ACHN (cell line): ENCODE results near the gene KLHL41.
"Not testable (repeated sequence)": the region's sequence is repeated elsewhere in the genome, so short reads cannot be mapped to it uniquely, and the experiment has no call there.

Source experiments
- DNase-seq: peaks from one replicate; pipeline ENCODE4 v3.0.0-alpha.2; 2015
- in situ Hi-C: cut with HindIII; loops from 2 replicates; pipeline ENCODE4 v1.10.0; 2017; ENCODE audit warnings: low sequenced_read_pairs, low pct_ligation_motif_present, low pct_unique_long_range_greater_than_20kb

Gene KLHL41

GRCh38 chr2:169562084-169562483, 52.6 kb downstream of the KLHL41 start:
- DNase-seq, in situ Hi-C loops: not testable (repeated sequence)

- DNase-seq: no peak
- in situ Hi-C loops: no loop called here
Measured at GRCh38 chr2:169562519-169562918, 53.0 kb downstream of the KLHL41 start.

GRCh38 chr2:169565686-169566085, 56.2 kb downstream of the KLHL41 start:
- no peak for DNase-seq
- in situ Hi-C loops: no loop called here

DNA sequence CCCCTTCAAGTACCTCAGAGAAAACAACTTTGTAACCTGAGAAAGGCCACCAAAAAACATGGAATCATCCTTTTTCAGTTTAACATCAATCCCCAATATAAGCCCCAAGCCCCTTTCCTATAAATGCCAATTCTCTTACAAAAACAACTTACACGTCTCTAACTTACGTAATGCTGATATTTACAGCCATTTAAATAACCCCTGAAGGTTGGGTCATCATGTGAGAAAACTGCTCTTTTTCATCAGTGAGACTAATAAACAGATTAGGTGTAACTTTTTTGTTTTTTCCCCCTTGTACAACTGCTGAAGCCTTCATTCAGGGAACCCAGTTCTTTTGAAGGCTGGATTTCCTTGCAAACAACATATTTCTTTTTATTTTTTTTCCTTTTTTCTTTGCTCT, 60.4 kb downstream of the KLHL41 start:
- in situ Hi-C loops: no loop called here
- DNase-seq: no peak

DNA sequence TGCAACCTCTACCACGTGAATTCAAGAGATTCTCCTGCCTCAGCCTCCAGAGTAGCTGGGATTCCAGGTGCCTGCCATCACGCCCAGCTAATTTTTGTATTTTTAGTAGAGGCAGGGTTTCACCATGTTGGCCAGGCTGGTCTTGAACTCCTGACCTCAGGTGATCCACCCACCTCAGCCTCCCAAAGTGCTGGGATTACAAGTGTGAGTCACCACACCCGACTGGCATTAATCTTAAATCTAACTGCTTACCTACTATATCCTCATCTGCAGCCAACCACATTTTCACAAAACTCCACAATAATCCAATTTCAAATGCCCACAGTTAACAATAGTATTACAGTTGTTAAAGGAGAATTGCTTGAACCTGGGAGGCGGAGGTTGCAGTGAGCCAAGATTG, 61.2 kb downstream of the KLHL41 start:
- in situ Hi-C loops, DNase-seq: not testable (repeated sequence)

DNA sequence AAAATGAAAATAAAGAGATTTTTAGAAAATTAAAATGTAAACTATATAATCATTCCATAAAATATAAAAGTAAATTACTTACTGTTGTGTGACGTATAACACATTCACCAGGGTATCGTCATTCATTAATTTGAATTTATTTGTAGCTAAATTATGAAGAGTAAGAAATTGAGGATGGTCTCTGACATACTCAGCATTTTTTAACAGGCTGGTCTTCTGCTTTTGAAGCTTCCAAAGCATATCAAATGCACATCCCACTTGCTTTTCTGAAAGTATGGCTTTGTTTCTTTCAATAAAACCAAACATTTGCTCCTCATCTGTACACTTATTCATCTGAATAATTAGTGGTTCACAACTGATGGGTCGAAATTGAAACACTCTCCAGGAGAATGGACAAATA, 62.1 kb downstream of the KLHL41 start:
- no peak for DNase-seq
- in situ Hi-C loops: no loop called here

GRCh38 chr2:169572189-169572588, 62.7 kb downstream of the KLHL41 start:
- DNase-seq: no peak
- in situ Hi-C loops: no loop called here

GRCh38 chr2:169572821-169573159, 63.3 kb downstream of the KLHL41 start:
- DNase-seq: no peak
- in situ Hi-C loops: no loop called here

DNA sequence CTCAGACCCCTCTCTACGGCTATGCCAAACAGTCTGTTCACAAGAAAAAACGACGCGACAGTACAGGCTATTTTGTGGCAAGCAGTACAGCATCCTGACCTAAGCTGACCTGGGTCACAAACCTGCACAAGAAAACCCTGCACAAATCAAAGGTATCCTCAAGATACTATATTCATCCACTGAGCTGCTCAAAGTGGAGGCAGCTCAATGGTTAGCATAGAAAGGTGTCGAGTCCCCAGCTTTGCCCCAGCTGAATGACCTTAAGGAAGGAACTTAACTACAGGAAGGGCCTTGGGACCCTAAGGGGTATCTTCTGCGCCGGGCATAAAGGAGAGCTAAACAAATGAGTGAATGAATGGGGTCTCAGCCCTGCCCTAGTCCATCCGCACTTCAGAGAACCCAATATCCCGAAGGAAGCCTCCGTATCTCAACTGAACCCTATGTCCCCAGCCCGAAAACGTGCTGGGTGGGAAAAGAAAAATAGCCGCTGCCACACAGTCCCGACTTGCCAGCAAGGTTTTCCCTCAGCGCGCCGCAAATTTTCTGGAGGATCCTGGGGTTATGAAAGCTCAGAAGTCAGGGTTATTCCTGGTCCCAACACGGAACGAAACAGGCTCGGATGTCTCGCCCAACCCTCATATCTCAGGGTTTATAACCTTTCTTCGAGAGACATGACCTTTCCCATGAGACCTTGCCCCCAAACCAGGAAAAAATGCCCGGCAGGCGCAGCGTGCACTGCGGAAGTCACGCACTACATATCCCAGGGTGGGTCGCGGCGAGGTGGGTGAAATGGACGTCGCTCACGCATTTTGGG, 63.9 kb downstream of the KLHL41 start, which contains the start of gene FASTKD1:
Gene FASTKD1 (minus strand): TSS at position 706 of the 814 bp plus-strand sequence. CDS start 1,836 bp downstream, outside the sequence.
- DNase-seq: peak; percentile 92
- in situ Hi-C loops: no loop called here

DNA sequence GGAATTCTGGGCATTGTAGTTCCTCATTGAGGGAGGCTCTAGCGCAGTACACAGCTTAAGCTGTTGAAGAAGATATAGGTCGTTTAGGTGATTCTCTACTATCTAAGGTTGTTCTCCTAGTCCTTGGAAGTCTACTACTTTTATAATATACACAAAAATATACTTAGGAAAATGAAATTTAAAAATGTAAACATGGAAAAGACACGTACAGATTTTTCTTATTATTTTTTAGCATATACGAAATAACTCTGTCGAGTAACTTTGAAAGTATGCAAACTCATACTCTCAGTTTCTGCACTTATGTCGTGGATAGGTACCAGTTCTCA, 64.4 kb downstream of the KLHL41 start:
- no peak for DNase-seq
- in situ Hi-C loops: no loop called here

- DNase-seq, in situ Hi-C loops: not testable (repeated sequence)
Measured at GRCh38 chr2:169574539-169574938, 65.0 kb downstream of the KLHL41 start.

GRCh38 chr2:169575264-169575663, 65.8 kb downstream of the KLHL41 start:
- DNase-seq, in situ Hi-C loops: not testable (repeated sequence)
